Stimulated activated CD4-positive, alpha-beta T cell treated with anti-CD3 and anti-CD28 coated beads, TNF-alpha, amount 100 ng/mL, for 4 hours (primary cell): Measurements from ENCODE around the gene RPL19.
"Not testable (repeated sequence)": the region's sequence is repeated elsewhere in the genome, so short reads cannot be mapped to it uniquely, and the experiment has no call there.

Experiments
- DNase-seq, 3 experiments: peaks; one replicate each; pipeline ENCODE4 v3.0.0-alpha.2; 2020; ENCODE audit warnings: low read depth in 3 of 3

Gene RPL19

GRCh38 chr17:39244016-39244599 is 44.0 kb downstream of the RPL19 start:
- DNase-seq = no peak

GRCh38 chr17:39244600-39245570 is 44.8 kb downstream of the RPL19 start:
- DNase-seq = peak; percentile 76 to 81 (median 80)

- no peak for DNase-seq
Measured at GRCh38 chr17:39246274-39246673, 46.2 kb downstream of the RPL19 start.

GRCh38 chr17:39250076-39250475 is 50.0 kb downstream of the RPL19 start:
- DNase-seq = not testable (repeated sequence)

GRCh38 chr17:39251997-39252396 is 51.9 kb downstream of the RPL19 start:
- no peak for DNase-seq

GRCh38 chr17:39252788-39253460 is 52.8 kb downstream of the RPL19 start:
- DNase-seq = no peak
